Raji (cell line): Measurements from ENCODE around the gene YIPF6.

ENCODE experiments used
- POLR2A ChIP-seq: IDR thresholded peaks from 2 replicates; pipeline ENCODE4 v1.6.1; 2011; ENCODE audit warnings: low read depth, low read length, control low read depth; ENCODE audit not compliant: insufficient read depth

The YIPF6 gene

GRCh38 chrX:68571610-68572311 lies 72.9 kb downstream of the YIPF6 start:
- no peak for TF ChIP-seq POLR2A

GRCh38 chrX:68574240-68574639 lies 75.4 kb downstream of the YIPF6 start:
- TF ChIP-seq POLR2A: no peak

- no peak for TF ChIP-seq POLR2A
These were observed 81.0 kb downstream of the YIPF6 start for GRCh38 chrX:68579810-68580209.

GRCh38 chrX:68584221-68584620 lies 85.4 kb downstream of the YIPF6 start:
- no peak for TF ChIP-seq POLR2A
